K562 (cell line): ENCODE measurements around the gene GATAD2B. TPM values are rescaled to one million over a fixed set of nuclear protein-coding genes. Genes with fewer than 3 reads are reported as not detected.

ENCODE experiments used
- FOXM1 ChIP-seq, 2 experiments: fragments of 450-650 bp in 1 of 2; sonication (generic) in 1 of 2; formaldehyde crosslinking in 1 of 2; IDR thresholded peaks; 2 replicates each; pipeline versions ENCODE4 v1.6.1 to v1.9.0; 2017 to 2022; ENCODE audit warnings: low read depth in 2 of 2, mild to moderate bottlenecking in 2 of 2, missing genetic modification reagents in 1 of 2, moderate library complexity in 1 of 2
- KDM5B ChIP-seq: fragments of 200-600 bp; sonication (generic); IDR thresholded peaks from 2 replicates; pipeline ENCODE4 v1.6.1; 2012; ENCODE audit warnings: low read depth, mild to moderate bottlenecking, moderate library complexity, low read length, control low read depth, inconsistent platforms; ENCODE audit not compliant: insufficient replicate concordance
- KLF1 ChIP-seq: fragments of 450-650 bp; IDR thresholded peaks from 2 replicates; pipeline ENCODE4 v1.6.1; 2016; ENCODE audit warnings: missing genetic modification characterization, missing compliant biosample characterization
- TAF1 ChIP-seq: IDR thresholded peaks from 2 replicates; pipeline ENCODE4 v1.6.1; 2011; ENCODE audit warnings: mild to moderate bottlenecking, low read length, moderate library complexity; ENCODE audit not compliant: insufficient read depth, control insufficient read depth, severe bottlenecking; ENCODE audit errors: extremely low read depth
- TAL1 ChIP-seq: fragments of 450-650 bp; IDR thresholded peaks from 2 replicates; pipeline ENCODE4 v1.6.1; 2016; ENCODE audit warnings: mild to moderate bottlenecking
- ZC3H8 ChIP-seq: fragments of 450-650 bp; IDR thresholded peaks from 2 replicates; pipeline ENCODE4 v1.6.1; 2017
- ZFP30 ChIP-seq: fragments of 250-450 bp; sonication (Bioruptor Pico); IDR thresholded peaks from 2 replicates; pipeline ENCODE4 v1.8.0; 2022; ENCODE audit warnings: moderate library complexity, mild to moderate bottlenecking, inconsistent platforms, borderline replicate concordance
- ZFX ChIP-seq: sonication (generic); formaldehyde crosslinking; IDR thresholded peaks from 2 replicates; pipeline ENCODE4 v1.8.0; 2022; ENCODE audit warnings: mild to moderate bottlenecking, missing genetic modification reagents, moderate library complexity
- ZNF124 ChIP-seq: sonication (generic); formaldehyde crosslinking; IDR thresholded peaks from 2 replicates; pipeline ENCODE4 v1.8.1; 2022; ENCODE audit warnings: missing genetic modification reagents
- ZNF134 ChIP-seq: fragments of 250-450 bp; sonication (Bioruptor Pico); conservative IDR thresholded peaks from 2 replicates; pipeline ENCODE4 v1.4.0; 2020
- polyA plus RNA-seq, 8 experiments: library from polyadenylated mRNA; depleted of rRNA in 4 of 8; stranded (reverse) in 5 of 8; unstranded in 3 of 8; fragments of >200 nt; fragmentation: Nextera tagmentation in 2 of 8; fragmentation: Illumina TruSeq in 1 of 8; extraction: Ambion mirVana in 2 of 8; extraction: Trizol in 1 of 8; gene quantifications; 2 replicates each; pipeline versions ENCODE4 v1.2.1 to v1.2.3, GENCODE V29; 2011 to 2014; ENCODE audit warnings: inconsistent platforms in 1 of 8, missing spikeins in 1 of 8
- total RNA-seq, 7 experiments: library from RNA; depleted of rRNA in 6 of 7; stranded (reverse); fragments of >200 nt in 6 of 7; fragmentation: Illumina TruSeq in 2 of 7; extraction: Trizol in 2 of 7; gene quantifications; 2 replicates each; pipeline versions ENCODE4 v1.2.1 to v1.2.3, GENCODE V29; 2011 to 2021; ENCODE audit warnings: low replicate concordance in 1 of 7
- TF ChIP-seq, protein P1 (sequence below): IDR thresholded peaks from 2 replicates; pipeline ENCODE4 v1.6.1; 2014; ENCODE audit warnings: antibody characterized with exemption
- TF ChIP-seq, protein P2 (sequence below): IDR thresholded peaks from 2 replicates; pipeline ENCODE4 v1.6.1; 2012; ENCODE audit warnings: low read depth, low read length, improper control_type of control experiment, borderline replicate concordance
- TF ChIP-seq, protein P3 (sequence below): sonication (generic); formaldehyde crosslinking; IDR thresholded peaks from 2 replicates; pipeline ENCODE4 v1.8.0; 2023; ENCODE audit warnings: mild to moderate bottlenecking, missing genetic modification reagents
- TF ChIP-seq, protein P4 (sequence below): sonication (generic); formaldehyde crosslinking; IDR thresholded peaks from 2 replicates; pipeline ENCODE4 v1.4.0; 2020; ENCODE audit warnings: mild to moderate bottlenecking, missing genetic modification reagents
- TF ChIP-seq, protein P5 (sequence below): sonication (generic); formaldehyde crosslinking; IDR thresholded peaks from 2 replicates; pipeline ENCODE4 v1.8.1; 2023; ENCODE audit warnings: mild to moderate bottlenecking, missing genetic modification reagents, moderate library complexity

Gene GATAD2B
- total and polyA plus RNA-seq, 9 of the 15 experiments (the other 6 are each of a cell fraction or from before 2014, with no cell fraction given): 1.5 to 40.2 (median 4.9) TPM

DNA sequence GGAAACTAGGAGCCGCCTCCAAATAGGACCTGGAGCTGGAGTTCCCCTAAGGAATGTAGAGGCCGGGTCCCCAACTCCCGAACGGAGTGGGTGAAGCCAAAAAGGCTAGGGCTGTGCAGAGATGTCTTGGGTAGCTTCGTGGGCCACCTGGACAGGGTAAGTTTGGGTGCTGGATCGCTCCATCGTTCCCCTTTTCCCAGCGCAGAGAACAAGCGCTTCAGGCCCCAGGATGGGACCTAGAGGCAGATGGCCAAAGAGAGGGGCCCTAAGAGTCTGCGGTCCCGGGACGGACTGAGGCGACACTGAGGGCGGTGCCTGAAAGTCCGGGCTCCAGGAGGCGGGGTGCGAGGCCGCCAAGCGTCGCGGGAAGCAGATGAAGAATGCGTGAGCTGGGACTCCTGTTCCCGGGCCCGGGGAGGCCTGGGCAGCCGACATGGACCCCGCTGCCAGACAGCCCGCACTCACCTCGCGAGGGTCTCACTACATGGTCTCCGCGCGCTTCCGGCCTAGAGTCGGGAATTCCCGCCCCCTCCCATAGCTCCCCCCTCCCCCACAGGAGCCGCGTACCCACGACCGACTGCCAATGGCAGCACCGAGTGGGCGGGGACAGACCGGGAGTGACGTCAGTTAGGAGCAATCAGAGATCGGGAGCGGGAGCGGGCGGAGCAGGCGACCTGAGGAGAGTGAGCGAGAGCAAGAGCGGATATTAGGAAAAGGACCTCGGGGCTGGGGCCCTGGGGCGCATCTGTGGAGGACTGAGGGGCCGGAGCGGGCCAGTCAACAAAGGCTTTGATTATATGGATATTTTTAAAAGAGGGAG, 40.5 kb upstream of the GATAD2B start, which contains the start of gene SLC39A1 (continued):
- TF ChIP-seq FOXM1 (IDR thresholded peaks at IDR 0.05; ENCODE audit: low read depth): no peak
- no peak for TF ChIP-seq FOXM1 (CRISPR knock-in tag; IDR thresholded peaks at IDR 0.05; ENCODE audit: low read depth)
- TF ChIP-seq KDM5B: peak; percentile 56
- TF ChIP-seq, protein P1, sequence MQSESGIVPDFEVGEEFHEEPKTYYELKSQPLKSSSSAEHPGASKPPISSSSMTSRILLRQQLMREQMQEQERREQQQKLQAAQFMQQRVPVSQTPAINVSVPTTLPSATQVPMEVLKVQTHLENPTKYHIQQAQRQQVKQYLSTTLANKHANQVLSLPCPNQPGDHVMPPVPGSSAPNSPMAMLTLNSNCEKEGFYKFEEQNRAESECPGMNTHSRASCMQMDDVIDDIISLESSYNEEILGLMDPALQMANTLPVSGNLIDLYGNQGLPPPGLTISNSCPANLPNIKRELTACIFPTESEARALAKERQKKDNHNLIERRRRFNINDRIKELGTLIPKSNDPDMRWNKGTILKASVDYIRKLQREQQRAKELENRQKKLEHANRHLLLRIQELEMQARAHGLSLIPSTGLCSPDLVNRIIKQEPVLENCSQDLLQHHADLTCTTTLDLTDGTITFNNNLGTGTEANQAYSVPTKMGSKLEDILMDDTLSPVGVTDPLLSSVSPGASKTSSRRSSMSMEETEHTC: no peak
- TF ChIP-seq, protein P2, sequence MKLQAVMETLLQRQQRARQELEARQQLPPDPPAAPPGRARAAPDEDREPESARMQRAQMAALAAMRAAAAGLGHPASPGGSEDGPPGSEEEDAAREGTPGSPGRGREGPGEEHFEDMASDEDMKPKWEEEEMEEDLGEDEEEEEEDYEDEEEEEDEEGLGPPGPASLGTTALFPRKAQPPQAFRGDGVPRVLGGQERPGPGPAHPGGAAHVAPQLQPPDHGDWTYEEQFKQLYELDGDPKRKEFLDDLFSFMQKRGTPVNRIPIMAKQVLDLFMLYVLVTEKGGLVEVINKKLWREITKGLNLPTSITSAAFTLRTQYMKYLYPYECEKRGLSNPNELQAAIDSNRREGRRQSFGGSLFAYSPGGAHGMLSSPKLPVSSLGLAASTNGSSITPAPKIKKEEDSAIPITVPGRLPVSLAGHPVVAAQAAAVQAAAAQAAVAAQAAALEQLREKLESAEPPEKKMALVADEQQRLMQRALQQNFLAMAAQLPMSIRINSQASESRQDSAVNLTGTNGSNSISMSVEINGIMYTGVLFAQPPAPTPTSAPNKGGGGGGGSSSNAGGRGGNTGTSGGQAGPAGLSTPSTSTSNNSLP: no peak
- no peak for TF ChIP-seq ZC3H8
- TF ChIP-seq, protein P3, sequence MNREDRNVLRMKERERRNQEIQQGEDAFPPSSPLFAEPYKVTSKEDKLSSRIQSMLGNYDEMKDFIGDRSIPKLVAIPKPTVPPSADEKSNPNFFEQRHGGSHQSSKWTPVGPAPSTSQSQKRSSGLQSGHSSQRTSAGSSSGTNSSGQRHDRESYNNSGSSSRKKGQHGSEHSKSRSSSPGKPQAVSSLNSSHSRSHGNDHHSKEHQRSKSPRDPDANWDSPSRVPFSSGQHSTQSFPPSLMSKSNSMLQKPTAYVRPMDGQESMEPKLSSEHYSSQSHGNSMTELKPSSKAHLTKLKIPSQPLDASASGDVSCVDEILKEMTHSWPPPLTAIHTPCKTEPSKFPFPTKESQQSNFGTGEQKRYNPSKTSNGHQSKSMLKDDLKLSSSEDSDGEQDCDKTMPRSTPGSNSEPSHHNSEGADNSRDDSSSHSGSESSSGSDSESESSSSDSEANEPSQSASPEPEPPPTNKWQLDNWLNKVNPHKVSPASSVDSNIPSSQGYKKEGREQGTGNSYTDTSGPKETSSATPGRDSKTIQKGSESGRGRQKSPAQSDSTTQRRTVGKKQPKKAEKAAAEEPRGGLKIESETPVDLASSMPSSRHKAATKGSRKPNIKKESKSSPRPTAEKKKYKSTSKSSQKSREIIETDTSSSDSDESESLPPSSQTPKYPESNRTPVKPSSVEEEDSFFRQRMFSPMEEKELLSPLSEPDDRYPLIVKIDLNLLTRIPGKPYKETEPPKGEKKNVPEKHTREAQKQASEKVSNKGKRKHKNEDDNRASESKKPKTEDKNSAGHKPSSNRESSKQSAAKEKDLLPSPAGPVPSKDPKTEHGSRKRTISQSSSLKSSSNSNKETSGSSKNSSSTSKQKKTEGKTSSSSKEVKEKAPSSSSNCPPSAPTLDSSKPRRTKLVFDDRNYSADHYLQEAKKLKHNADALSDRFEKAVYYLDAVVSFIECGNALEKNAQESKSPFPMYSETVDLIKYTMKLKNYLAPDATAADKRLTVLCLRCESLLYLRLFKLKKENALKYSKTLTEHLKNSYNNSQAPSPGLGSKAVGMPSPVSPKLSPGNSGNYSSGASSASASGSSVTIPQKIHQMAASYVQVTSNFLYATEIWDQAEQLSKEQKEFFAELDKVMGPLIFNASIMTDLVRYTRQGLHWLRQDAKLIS: no peak
- TF ChIP-seq ZNF134 (CRISPR knock-in tag): no peak
- peak; percentile 61 for TF ChIP-seq TAF1
- no peak for TF ChIP-seq ZNF124 (CRISPR knock-in tag)
- no peak for TF ChIP-seq KLF1
- TF ChIP-seq, protein P4, sequence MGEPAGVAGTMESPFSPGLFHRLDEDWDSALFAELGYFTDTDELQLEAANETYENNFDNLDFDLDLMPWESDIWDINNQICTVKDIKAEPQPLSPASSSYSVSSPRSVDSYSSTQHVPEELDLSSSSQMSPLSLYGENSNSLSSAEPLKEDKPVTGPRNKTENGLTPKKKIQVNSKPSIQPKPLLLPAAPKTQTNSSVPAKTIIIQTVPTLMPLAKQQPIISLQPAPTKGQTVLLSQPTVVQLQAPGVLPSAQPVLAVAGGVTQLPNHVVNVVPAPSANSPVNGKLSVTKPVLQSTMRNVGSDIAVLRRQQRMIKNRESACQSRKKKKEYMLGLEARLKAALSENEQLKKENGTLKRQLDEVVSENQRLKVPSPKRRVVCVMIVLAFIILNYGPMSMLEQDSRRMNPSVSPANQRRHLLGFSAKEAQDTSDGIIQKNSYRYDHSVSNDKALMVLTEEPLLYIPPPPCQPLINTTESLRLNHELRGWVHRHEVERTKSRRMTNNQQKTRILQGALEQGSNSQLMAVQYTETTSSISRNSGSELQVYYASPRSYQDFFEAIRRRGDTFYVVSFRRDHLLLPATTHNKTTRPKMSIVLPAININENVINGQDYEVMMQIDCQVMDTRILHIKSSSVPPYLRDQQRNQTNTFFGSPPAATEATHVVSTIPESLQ (CRISPR knock-in tag): no peak; the same call in 1 of the 2 replicates
- no peak for TF ChIP-seq TAL1
- TF ChIP-seq ZFP30: no peak
- peak; percentile 84 for TF ChIP-seq ZFX (CRISPR knock-in tag)
- TF ChIP-seq, protein P5, sequence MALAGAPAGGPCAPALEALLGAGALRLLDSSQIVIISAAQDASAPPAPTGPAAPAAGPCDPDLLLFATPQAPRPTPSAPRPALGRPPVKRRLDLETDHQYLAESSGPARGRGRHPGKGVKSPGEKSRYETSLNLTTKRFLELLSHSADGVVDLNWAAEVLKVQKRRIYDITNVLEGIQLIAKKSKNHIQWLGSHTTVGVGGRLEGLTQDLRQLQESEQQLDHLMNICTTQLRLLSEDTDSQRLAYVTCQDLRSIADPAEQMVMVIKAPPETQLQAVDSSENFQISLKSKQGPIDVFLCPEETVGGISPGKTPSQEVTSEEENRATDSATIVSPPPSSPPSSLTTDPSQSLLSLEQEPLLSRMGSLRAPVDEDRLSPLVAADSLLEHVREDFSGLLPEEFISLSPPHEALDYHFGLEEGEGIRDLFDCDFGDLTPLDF: peak; percentile 43; the same call in 1 of the 2 replicates
